Measurements from ENCODE around the gene GSTCD. TPM values are rescaled to one million over a fixed set of nuclear protein-coding genes. Genes with fewer than 3 reads are reported as not detected.
"Not testable (repeated sequence)": the region's sequence is repeated elsewhere in the genome, so short reads cannot be mapped to it uniquely, and the experiment has no call there.

GSTCD gene
- polyA plus RNA-seq, 5 donors: 10.1 to 20.8 (median 16.3) TPM

DNA sequence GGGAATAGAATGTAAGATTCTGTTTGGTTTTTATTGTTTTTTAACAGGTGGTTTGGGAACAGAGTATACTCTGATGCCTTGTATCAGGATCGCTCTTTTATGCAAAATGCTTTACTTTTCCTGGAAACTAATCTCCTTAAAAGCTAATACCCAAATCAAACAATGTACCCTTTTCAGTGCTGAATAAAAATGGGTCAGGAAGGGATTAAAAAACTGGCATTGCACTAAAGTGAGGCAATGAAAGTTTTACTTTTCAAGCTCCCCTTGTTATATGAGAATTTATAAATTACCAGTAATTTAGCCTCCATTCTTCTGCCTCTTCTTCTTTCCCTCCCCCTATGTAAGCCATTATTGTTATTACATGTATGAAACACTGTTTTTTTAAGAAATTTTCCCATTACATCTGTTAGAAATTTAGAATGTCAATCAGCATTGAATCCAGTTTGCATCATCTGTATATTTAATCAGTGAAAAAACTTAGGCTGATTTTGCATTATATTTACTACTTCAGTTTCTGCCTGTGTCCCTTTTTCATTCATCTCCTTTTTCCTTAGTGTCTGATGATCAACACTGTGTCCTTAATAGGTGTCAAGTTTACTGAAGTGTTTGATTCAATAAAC is 97.0 kb downstream of the GSTCD start:
- DNase-seq: no peak

DNA sequence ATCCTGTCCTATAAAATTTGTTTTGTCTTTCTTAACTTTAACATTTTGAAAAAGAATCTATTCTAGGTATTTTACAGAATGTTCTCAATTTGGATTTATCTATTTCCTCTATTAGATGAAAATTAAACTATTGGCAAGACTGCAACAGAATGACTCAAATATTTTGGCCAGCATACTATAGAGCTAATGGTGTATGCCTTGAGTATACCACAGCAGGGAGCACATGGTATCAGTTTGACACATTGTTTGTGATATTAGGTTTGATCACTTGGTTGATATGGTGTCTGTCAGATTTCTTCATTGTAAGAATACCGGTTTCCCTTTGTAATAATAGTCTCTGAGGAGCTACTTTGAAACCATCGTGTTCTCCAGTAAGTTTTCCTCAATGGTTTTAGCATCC is 98.9 kb downstream of the GSTCD start:
- DNase-seq: no peak

DNA sequence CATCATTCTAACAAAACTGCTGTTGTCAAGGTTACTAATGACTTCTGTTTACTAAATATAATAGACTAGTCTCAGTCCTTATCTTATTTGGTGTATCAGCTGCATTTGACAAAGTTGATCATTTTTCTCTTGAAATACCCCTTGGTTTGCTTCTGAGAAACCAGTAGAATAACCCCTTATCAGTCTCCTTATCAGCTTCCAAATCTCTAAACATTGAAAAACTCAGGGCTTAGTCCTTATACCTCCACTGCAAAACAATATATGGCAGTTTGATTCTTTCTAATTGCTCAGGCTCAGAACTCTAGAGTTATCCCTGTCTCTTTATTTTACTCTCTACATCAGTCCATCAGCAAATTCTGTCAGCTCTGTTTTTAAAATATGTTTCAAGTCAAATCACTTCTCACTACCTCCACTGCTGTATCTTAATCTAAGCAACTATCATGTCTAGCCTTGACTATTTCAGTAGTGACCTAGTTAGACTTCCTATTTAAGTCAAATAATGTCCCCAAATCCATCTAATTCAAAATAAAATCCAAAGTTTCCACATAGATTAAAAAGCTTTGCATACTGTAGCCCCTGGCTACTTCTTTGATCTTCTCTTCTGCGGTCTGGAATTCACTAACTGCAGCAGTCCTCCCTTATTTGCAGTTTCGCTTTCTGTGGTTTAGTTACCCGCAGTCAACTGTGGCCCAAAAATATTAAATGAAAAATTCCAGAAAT is 99.6 kb downstream of the GSTCD start:
- peak in 1 of 2 donors; percentile 11 for DNase-seq

DNA sequence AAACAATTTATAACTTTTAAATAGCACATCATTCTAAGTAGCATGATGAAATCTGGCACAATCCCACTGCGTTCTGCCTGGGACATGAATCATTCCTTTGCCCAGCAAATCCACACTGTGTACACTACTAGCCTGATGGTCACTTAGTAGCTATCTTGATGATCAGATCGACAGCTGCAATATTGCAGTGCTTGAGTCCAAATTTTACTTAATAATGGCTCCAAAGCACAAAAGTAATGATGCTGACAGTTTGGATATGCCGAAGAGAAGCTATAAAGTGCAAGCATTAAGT is 100.1 kb downstream of the GSTCD start:
- peak; percentile 77 to 82 for DNase-seq

DNA sequence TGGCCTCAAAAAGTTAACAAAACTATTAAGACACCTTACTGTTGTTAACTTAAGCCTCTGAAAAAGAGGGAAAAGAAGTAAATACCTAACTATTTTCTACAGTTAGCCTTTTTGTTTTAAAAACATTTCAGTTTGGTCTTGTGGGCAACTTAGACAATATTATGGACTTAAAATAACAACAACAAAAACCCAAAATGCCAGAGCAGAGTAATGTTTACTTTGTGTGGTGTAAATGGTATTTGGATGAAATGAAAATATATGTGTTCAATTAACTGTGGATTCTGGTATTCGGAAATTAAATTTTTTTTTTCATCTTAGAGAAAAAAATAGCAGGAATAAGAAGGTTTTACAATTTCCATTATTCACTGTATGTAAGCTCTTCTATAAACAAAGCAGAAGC is 107.1 kb downstream of the GSTCD start:
- DNase-seq: no peak

DNA sequence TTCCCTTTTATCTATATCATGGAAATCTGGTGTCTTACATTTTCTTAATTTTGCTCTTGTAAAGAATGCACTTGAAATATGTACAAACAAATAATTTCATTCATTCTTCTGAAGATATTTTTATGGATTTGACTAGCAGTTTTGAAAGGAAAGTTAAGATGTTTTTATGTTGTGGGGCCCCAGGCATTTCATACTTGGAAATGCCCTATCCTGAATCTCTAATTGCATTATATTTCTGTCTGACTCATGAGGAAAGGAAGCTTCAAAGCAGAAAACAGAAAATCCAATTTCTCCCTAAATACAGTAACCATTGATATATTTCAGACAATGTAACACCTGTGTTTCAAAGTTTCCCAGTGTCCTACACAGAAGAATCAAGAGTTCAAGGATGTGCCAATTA is 113.5 kb downstream of the GSTCD start:
- no peak for DNase-seq

DNA sequence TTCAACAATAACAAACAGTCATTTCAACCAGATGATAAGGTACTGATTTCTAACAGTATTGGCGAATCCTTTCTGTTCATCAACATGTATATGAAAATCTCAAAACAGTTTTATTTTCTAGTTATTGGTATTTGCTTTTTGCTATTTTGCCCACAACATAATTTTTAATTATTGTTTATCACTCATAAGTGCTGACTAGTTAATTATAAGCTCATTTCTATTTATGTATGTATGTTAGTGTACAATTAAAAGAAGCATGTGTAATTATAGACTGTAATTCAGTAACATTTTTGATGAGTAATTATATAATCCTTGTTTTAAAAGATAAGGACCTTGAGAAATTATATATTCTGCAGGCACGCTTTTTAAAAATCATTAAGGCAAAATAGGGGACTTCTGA is 119.5 kb downstream of the GSTCD start:
- no peak for DNase-seq

DNA sequence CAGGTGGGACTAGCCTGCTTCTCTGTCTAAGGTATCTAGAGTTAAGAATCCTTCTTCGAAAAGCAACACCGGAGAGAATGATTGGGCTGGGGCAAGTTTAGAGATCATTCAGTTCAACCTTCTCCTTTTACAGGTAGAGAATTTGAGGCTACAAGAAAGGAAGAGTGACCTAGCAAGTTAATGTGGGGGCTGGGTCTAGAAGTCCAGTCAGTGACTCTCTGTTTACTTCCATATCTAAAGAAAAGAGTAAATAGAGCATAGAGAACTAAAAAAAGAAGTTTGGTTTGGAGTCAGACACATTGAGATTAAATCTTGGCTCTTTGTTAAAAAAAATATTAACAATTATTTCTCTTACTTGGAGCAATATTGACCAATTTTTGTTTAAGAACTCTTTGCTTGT is 122.6 kb downstream of the GSTCD start:
- no peak for DNase-seq

DNA sequence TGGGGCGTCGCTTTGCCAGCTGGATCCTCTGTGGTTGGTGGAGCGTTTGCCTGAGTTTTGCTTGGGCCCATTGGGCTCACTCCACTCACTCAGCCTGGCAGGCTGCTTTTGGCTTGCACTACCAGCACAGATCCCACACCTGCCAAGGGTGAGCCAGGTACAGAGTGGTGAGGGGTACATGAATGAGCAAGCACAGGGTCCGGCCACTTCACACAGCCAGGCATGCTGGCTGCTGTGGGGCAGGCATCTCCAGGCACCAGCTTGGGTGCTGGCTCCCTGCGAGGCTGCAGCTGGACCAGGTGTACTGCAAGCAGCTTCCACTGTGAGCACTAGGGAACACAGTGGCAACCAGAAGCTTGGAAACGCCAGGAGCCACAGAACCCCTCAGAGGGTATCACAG is 126.6 kb downstream of the GSTCD start:
- DNase-seq: no peak

DNA sequence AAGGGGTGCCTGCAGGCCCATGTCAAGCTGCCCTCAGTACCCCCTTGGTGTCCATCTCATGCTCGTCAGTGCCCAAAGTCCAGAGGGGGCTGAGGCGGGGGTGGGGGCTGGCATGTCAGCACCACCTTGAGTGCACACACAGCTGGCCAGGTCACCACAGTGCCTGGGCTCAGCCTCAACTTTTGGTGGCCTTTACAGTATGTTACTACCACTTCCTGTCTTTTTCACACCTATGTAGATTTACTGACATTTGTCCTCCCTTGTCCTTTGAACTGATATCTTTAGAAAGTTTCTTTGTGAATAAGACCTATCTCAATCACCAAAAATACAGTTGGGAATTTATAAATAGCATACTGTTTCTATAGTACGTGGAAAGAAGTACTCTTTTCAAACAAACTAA is 128.0 kb downstream of the GSTCD start:
- DNase-seq: no peak

DNA sequence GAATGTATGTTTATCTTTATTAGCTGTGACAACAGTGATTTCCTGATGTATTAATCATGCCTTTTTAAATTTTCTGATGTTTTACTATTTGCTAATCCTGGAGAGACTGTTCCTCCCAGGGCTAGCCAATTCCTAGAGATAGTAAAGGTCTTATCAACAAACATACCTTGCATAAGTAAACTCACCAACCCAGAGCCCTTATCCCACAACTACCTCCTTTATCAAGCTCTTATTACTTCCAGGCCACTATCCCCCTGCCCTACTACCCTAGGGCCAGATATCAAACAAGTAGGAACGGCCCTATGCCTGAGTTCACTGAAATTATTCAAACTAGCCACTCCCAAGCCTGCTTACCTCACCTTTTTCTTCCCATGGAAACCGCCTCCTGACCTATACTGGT is 128.5 kb downstream of the GSTCD start:
- DNase-seq: no peak

DNA sequence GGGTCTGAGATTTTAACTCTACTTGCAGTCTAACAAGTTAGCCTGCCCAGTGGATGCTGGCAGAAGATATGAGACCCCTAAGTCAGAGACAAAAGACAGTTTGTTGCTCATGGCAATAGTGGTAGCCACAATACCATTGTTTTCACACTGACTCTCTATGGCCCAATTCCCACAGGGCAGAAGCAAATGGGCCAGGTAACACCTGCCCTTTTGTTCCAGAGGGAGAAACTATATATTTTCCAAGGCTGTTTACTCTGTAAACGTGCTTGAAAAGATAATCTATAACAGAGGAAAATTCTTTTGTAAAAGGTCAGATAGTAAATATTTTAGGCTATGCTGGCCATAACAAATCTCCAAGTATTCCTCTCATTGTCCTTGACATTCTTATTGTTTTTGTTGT is 129.5 kb downstream of the GSTCD start:
- no peak for DNase-seq

DNA sequence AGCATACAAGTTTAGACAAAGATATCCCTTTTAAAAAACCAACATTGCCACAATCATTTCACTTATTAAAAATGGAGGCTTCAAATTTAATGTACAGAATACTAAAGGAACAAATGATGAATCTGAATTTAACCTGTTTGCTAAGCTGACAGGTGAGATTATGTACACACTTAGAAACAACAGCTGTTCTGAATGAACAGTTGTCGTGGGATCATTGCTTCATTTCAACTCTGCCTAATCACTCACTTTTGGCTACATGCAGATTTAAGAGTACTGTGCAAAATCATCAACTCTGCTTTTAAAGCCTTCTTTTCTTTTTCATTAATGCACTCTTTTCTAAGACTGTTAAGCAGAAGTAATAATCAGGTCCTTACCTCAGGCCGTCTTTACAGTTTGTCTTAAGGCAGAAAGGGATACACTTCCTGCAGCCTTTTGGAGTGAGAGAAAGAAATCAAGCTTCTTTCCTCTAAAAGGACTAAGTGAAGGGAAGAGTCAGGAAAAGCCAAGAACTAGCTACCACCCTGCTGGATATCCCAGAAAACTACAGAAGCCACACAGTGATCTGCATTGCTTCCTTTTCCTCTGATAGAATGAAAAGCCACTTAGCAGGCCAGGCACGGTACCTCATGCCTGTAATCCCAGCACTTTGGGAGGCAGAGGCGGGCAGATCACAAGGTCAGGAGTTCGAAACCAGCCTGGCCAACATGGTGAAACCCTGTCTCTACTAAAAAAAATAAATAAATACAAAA is 132.0 kb downstream of the GSTCD start:
- no peak for DNase-seq

DNA sequence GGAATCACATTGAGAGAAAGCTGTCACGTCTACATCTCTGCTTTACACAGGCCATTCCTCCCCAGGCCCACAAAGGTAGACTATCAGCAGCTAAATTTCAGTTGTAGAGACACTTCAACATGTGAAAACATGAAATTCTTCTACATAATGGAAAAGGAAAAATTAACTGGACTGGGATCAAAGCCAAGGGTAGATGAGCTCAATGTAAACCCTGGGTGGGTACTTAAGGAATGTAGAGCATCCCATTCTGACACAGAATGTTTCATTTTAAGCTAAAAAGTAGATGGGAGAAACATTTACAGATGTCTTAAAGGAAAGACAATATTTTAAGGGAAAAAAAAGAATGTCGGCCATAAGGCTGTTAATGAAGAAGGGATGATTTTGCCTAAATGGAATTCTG is 135.4 kb downstream of the GSTCD start:
- DNase-seq: no peak

DNA sequence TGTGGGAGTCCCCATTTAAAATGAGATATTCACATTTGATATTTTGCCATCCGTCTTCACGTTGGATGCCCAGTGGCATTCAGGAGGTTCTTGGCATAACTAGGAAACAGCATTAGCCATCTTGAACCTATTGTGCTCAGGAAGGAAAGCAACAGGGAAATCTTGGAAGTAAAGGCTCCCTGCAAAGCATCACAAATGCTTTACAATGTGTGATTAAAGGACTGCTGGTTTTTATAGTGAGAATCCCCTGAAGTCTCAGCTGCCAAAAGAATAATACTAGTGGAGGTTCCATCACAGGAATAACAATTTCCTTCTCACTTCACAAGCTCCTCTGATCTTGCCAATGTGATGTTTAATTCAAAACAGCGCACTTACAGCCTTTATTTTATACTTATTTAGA is 137.0 kb downstream of the GSTCD start:
- DNase-seq: no peak

DNA sequence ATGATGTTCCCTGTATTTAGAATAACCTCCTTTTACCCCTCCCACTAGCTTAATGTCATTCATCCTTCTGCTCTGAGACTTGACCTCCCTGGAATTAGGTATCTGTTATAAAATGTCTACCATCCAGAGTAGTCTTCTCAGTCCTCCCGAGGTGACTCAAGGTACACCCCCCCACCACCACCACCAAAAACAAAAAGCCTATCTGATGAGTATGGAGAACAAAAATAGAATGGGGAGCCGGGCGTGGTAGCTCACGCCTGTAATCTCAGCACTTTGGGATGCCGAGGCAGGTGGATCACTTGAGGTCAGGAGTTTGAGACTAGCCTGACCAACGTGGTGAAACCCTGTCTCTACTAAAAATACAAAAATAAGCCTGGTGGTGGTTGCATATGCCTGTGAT is 139.8 kb downstream of the GSTCD start:
- not testable (repeated sequence) for DNase-seq

DNA sequence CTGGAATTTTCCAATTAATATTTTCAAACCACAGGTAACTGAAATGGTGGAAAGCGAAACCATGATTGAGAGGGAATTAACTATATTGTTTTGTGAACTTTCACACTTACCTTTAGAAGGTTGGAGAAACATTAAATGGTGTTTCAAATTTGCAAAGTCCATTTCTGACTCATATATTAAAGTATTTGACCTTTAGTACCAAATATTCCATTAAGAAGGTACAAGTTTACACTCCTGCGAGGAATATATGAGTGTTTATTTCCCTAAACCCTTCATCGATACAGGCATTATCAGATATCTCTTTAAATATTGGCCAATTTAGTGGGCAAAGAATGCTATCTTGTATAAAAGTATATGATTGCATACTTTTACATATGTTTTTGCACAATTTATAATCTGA is 142.6 kb downstream of the GSTCD start:
- DNase-seq: no peak

DNA sequence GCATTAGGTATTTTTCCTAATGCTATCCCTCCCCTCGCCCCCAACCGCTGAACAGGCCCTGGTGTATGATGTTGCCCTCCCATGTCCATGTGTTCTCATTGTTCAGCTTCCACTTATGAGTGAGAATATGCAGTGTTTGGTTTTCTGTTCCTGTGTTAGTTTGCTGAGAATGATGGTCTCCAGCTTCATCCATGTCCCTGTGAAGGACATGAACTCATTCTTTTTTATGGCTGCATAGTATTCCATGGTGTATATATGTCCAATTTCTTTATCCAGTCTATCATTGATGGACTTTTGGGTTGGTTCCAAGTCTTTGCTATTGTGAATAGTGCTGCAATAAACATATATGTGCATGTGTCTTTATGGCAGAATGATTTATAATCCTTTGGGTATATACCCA is 143.6 kb downstream of the GSTCD start:
- not testable (repeated sequence) for DNase-seq

DNA sequence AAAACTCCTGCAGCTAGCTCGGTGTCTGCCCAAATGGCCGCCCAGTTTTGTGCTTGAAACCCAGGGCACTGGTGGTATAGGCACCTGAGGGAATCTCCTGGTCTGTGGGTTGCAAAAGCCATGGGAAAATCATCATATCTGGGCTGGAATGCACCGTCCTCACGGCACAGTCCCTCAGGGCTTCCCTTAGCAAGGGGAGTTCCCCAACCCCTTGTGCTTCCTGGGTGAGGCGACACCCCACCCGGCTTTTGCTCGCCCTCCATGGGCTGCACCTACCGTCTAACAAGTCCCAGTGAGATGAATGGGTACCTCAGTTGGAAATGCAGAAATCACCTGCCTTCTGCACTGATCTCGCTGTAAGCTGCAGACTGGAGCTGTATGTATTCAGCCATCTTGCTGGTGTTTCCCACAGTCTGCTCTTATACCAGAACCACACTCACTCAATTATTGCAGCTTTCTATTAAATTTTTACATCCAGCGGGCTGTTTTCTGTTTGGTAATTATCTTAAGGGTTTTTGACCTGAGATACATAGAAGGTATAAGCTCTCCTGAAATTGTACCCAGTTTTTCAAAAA is 150.0 kb downstream of the GSTCD start:
- DNase-seq: no peak

DNA sequence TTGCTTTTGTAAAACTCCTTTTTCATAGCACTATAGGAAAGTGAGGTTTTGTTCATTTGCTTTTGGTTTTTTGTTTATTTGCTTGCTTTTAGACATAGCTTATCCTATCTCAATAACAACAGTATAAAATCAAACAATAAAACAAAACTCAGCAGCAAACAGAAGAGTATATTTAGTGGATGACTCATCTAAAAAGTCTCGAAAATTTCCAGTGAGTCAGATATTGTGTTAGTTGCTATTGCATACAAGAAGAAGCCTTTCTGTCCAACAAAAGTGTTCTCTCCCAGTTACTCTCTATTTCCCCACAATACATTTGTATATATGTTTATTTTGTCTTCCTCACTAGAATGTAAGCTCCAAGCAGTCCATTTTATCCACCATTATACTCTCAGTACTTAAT is 150.6 kb downstream of the GSTCD start:
- DNase-seq: no peak

DNA sequence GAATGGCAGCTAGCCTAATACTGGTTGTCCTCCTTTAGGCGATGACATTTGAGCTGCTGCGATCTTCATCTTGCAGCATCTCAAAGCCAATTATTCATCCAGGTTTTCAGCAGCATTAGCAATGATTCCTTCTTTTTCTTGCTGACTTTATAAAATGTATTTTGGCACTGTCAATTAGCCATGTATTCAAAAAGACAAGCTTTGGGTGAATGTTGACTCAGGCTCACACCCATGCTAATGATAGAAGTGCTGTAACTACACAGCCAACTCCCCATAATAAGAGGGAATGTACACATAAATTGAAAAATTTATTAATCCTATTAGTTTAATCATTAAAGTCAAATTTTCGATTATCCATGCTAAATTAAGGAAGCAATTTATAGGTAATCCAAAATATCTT is 162.4 kb downstream of the GSTCD start:
- DNase-seq: no peak

DNA sequence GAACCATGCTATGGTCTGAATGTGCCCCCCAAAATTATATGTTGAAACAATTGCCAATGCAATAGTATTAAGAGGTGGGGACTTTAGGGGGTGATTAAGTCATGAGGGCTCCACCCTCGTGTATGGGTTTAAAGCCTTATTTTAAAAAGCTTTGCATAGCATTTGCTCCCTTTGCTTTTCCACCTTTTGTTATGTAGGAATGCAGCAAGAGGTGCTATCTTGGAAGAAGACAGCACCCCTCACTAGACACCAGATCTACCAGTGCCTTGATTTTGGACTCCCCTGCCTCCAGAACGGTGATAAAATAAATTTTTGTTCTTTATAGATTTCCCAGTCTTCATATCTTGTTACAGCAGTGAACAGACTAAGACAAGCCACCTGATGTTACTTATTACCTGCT is 163.4 kb downstream of the GSTCD start:
- DNase-seq: no peak

DNA sequence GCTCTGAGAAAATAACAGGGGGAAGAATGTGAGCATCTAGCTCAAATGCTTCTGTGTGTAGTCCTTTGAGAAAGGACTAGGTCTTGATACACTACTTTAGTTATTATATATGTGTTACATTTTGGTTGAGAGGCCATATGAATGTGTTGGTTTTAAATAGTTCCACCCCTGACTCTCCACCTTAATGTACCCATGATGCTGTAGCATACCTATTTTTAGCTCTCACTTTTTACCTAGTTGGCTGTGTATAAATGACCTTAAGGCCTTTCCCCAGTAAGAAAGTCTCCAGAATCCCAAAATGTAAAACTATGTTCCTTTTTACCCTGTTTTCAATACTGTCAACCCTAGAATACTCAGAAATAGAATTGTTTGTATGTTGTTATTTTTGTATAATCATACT is 166.6 kb downstream of the GSTCD start:
- DNase-seq: no peak
